HG03045 (cell line): ENCODE results near the gene UBL7.

Experiments used
- ATAC-seq: cut with Tn5 transposase; IDR thresholded peaks from one replicate; pipeline ENCODE4 v1.9.1; 2021; ENCODE audit warnings: mild to moderate bottlenecking, moderate library complexity; ENCODE audit not compliant: unreplicated experiment

Gene UBL7

DNA sequence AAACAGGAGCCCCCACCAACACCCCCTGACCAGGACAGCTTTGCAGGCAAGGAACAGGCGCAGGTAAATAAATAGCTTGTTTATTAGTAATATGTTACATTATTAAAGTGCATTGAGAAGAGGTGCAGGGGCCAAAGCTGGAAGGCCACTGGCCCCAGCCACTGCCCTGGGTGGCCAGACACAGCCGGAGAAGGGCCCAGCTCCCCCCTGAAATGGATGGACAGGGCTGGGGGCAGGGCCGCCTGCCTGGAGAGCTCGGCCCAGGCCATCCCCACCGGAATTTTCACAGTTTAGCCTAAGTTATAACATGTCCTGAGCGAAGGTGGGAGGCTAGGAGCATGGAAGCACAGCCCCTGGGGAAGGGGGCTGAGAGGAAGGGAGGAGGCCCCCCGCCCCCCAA lies 51.7 kb downstream of the UBL7 start:
- ATAC-seq = no peak

- ATAC-seq = no peak
These were observed 52.1 kb downstream of the UBL7 start for GRCh38 chr15:74408815-74409214.

DNA sequence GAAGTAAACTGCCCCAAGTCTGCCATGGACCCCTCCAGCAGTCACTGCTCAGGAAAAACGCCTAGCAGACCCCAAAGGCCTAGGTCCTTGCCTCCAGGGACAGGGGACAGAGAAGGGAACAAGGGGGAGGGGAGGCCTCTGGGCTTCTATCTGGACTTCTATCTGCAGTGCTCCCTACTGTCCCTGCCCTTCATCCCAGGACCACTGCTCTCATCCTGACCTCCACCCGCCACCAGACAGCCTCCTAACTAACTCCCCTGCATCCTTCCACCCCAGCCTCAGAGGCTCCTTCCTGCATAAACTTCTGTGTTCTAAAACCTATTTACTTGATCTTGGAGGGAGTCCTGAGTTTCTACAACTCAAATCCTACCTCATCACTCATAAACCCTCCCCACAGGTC lies 52.6 kb downstream of the UBL7 start:
- no peak for ATAC-seq

DNA sequence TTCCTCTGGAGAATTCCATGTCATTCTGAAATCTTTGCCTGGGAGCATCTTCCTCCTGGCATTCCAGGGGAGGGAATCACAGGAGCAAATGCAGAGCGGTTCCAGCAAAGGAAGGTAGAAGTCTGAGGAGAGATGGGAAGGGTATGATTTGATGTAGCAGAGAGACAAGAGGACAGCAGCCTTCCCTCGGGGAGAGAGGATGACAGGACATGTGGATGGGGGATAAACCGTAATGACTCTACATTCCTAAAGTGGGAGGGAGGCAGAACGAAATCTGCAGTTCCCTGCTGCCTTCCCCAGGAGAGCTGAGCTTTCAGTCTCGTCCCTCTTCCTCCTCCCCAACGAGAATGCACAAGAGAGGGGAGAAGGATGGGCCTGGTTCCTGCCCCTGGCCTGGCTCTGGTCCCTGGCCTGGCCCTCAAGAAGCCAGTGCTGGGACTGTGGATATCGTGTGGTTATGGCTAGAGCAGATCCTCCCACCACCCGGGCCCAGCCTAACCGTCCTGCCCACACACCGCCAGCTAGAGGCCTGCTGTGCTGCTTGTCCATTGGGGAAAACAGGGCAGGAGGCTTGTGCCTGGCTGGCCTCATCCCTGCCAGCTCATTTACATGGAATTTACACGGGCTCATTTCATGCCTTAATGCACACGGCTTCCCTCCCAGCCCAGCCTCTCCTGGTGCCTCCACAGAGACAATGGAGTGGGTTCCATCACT lies 53.8 kb downstream of the UBL7 start:
- no peak for ATAC-seq

GRCh38 chr15:74406517-74406916 lies 54.4 kb downstream of the UBL7 start:
- no peak for ATAC-seq

- ATAC-seq = no peak
These were observed 55.1 kb downstream of the UBL7 start for GRCh38 chr15:74405823-74406222.

GRCh38 chr15:74403991-74404563 lies 56.9 kb downstream of the UBL7 start:
- ATAC-seq = peak; percentile 25

DNA sequence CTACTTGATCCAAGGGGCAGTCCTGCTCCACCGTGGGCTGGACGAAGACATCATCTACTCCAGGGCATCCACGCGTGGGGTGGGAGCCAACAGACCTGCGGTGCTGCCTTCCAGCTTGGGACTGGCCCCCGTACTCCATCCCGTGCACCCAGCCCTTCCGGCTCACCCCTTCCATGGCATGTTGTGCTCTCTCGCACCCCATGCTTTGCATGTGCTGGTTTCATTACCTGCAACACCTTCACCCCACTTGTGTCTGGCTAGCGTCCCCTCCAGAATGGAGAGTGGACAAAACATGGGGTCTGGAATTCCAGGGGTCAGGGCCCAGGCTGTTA lies 57.4 kb downstream of the UBL7 start:
- ATAC-seq = peak; percentile 22

GRCh38 chr15:74402873-74403587 lies 57.9 kb downstream of the UBL7 start:
- ATAC-seq = peak; percentile 24

- ATAC-seq = no peak
These were observed 58.6 kb downstream of the UBL7 start for GRCh38 chr15:74402337-74402841.

DNA sequence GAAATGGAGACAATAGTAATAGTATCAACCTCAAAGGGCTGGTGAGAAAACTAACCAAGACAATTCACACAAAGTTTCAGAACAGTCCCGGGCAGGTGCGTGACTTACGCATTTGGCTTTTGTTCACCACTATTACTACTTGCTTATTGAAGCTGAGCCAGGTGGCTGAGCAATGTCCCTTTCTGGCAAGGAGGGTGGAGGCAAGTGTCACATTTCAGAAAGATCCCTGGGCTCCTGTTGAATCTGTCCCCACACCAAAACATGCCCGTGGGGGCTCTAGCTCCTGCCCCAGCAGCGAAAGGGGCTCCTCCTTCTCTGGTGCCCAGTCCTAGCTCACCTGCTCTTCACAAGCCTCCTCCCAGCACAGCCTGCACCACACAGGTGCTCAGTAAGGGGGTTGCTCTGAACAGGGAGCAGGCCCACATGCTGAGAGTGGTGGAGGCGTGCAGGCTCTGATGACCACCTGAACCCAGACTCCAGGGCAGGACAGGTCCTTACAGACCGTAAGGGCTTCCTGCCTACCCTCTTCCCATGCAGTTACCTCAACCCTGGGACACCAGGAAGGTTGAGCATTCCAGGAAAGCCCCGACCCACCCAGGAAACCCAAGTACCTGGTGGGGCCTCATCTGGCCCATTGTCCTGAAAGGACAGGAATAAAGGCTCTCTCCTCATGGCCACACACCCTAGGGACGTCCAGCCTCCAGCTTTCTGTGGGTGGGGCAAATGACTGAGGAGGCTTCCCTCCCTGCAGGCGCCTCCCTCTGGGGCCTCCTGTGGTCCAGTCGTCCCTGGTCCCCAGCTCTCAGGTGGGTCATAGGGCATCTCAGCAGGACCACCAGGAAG lies 59.8 kb downstream of the UBL7 start:
- no peak for ATAC-seq

DNA sequence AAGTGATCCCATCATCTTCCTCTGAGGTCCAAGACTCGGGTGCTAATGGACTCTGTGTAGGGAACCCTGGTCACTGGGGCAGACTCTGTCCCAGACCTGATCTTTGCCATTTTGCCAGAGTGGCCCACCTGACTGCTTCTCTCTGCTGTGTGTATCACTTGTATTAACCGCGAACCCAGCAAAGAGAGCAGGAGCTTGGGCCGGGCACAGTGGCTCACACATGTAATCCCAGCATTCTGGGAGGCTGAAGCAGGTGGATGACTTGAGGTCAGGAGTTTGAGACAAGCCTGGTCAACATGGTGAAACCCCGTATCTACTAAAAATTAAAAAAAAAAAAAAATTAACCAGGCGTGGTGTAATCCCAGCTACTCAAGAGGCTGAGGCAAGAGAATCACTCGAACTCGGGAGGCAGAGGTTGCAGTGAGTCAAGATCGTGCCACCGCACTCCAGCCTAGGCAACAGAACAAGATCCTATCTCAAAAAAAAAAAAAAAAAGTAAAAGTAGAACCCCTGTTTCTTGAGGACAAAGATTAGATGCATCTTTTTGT lies 60.6 kb downstream of the UBL7 start:
- ATAC-seq = no peak

- no peak for ATAC-seq
These were observed 61.2 kb downstream of the UBL7 start for GRCh38 chr15:74399511-74400312.

DNA sequence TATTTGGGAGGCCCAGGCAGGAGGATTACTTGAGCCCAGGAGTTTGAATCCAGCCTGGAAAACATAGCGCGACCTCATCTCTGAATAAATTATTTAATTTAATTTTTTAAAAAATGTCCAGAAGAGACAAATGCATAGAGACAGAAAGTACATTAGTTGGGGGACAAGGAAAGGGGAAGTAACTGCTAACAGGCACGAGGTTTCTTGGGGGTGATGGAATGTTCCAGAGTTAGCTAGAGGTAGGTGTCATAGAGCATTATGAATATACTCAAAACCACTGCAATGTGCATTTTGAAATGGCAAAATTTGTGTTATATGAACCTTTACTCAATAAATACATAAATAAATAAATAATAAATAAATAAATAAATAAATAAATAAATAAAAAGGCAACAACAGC lies 61.9 kb downstream of the UBL7 start:
- no peak for ATAC-seq

GRCh38 chr15:74398183-74398582 lies 62.8 kb downstream of the UBL7 start:
- no peak for ATAC-seq

DNA sequence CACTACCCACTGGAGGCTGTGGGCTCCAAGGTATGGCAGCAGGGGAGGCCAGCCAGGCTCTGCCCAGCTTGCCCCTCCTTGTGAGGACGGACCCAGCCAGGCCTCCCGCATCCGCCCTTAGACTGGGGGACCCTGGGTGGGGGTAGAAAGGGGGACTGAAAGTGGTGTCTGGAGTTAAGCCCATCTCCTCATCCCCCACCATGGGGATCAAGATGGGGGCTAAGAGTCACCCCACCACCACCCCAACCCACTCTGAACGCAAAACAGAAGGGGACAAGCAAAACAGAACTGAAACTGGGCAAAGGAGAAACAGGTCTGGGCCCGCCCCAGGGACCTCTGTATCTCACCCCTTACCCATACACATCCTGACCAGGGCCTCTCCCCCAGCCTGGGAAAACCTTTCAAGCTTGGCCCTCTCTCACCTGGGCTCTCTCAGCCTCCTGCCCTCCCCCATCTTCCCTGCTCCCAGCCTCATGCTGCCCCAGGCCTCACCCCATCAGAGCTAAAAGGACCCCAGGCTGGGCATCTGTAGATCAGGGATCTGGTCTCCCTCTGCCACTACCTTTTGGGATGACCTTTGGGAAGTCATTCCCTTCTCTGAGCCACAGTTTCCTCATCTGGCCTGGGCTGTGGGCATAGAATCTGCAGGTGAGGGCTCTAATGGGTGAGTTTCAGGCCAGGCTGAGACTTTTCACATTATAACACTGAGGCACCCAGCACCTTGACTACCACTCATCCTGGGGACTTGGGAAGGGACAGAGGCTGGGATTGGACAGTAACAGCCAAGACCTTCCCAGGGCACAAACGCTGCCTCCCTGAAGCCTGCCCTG lies 63.5 kb downstream of the UBL7 start:
- ATAC-seq = no peak

DNA sequence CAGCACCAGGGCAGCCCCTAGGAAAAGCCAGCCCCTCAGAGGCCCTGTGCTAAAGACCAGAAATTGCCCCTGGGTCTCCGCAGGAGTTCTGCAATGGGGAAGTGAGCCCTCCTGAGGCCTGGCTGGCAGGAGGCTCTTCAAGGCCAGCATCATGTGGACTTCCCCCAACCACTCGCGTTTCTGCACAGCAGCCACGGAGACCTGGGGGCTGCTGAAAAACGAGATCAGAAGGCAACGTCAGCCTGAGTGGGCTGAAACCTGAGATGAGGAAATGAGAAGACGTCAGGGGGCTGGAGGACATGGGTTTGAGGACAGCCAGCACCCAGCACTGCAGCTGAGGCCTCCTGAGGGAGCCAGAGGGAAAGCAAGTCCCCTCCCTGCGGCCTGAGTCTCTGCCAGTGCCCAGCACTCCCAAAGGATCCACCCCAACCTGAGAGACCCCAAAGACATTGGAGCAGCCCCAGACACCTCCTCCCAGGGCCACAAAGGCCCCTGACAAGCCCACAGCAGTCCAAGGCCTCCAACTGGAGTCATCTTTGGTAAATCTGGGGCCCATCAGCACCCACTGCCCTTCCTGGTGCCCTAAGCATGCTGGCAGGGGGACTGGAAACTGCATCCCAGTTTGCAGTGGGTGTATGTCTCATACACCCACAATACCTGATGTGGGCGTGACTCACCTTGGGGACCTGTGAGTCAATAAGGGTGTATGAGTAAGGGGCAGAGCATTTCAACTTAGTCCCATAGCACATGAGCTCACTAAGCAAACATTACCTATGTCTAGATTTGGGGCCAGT lies 64.3 kb downstream of the UBL7 start:
- peak; percentile 35 for ATAC-seq

- ATAC-seq = no peak
These were observed 64.9 kb downstream of the UBL7 start for GRCh38 chr15:74396146-74396438.
